Left colon (tissue), 2 donors: Measurements from ENCODE around the gene DDX27. TPM values are rescaled to one million over a fixed set of nuclear protein-coding genes. Genes with fewer than 3 reads are reported as not detected.
"Not testable (repeated sequence)": the region's sequence is repeated elsewhere in the genome, so short reads cannot be mapped to it uniquely, and the experiment has no call there.

Experiments used
- ATAC-seq: fragments of 200-7000 bp; cut with Tn5 transposase; one replicate; pipeline ENCODE4 v1.9.1; 2020; ENCODE audit warnings: mild to moderate bottlenecking, moderate library complexity
- DNase-seq, 2 donors: peaks; one replicate each; pipeline ENCODE4 v3.0.0-alpha.2; 2020
- intact Hi-C, 2 donors: fragments of 100-400 bp; cut with DNase I in 1 of 2; cut with micrococcal nuclease in 1 of 2; formaldehyde crosslinking; loops; one replicate each; pipeline versions ENCODE4 v1.11.2 to v1.14.0; 2022; cut with DNase I, micrococcal nuclease
- total RNA-seq, 2 donors: library from RNA; stranded (reverse); fragmentation: NEBNext Ultra II Directional; extraction: Animal tissue kit (Norgen Biotek cat#: 25700); gene quantifications; one replicate each; pipeline ENCODE4 v1.2.1, GENCODE V29; 2021
- donor health status: DM: no; HTN: no; CAD: no.
- donor health status: DM: yes; HTN: yes; CAD: no.

The DDX27 gene
- total RNA-seq, 2 donors from 2014 or later: 28.3 TPM

GRCh38 chr20:49199729-49200293 lies 19.4 kb upstream of the DDX27 start:
- no peak for ATAC-seq
- intact Hi-C loops: no loop called here
- no peak for DNase-seq

- no peak for DNase-seq
- no peak for ATAC-seq
- intact Hi-C loops: no loop called here
These were observed 16.2 kb upstream of the DDX27 start for GRCh38 chr20:49203011-49203410.

- DNase-seq (no peak), ATAC-seq (no peak)
- intact Hi-C loops: no loop called here
These were observed 15.5 kb upstream of the DDX27 start for GRCh38 chr20:49203746-49204145.

GRCh38 chr20:49207076-49207475 lies 12.1 kb upstream of the DDX27 start:
- no peak for DNase-seq
- peak; percentile 34 for ATAC-seq
- intact Hi-C loops: no loop called here

- intact Hi-C loops: no loop called here
- ATAC-seq (no peak), DNase-seq (no peak)
These were observed 9.0 kb upstream of the DDX27 start for GRCh38 chr20:49210101-49210756.

GRCh38 chr20:49210757-49211110 lies 8.5 kb upstream of the DDX27 start:
- no peak for ATAC-seq

GRCh38 chr20:49214571-49214970 lies 4.6 kb upstream of the DDX27 start:
- DNase-seq: no peak
- ATAC-seq: no peak
- intact Hi-C loops: no loop called here

More at GRCh38 chr20:49210757-49211110, 8.5 kb upstream of the DDX27 start:
- no peak for DNase-seq
- intact Hi-C loops: no loop called here

- no peak for ATAC-seq
- DNase-seq: no peak
- intact Hi-C loops: loop anchor here (5.0 kb wide), 1 partner anchor 83 kb away; no protein-coding TSS in a partner anchor
These were observed 4.0 kb upstream of the DDX27 start for GRCh38 chr20:49215232-49215631.

- DNase-seq (peak; percentile 93 to 99), ATAC-seq (peak; percentile 67)
- intact Hi-C loops: loop anchor here (5.0 kb wide), 1 partner anchor 85 kb away; no protein-coding TSS in a partner anchor
These were observed 2.1 kb upstream of the DDX27 start for GRCh38 chr20:49216991-49217578.

GRCh38 chr20:49218739-49219090 lies 501 bp upstream of the DDX27 start:
- intact Hi-C loops: loop anchor here (5.0 kb wide), 1 partner anchor 86 kb away; no protein-coding TSS in a partner anchor
- ATAC-seq: not testable (repeated sequence)
- DNase-seq: peak; percentile 39 to 60

- DNase-seq (no peak), ATAC-seq (no peak)
- intact Hi-C loops: loop anchor here (5.0 kb wide), 1 partner anchor 88 kb away; no protein-coding TSS in a partner anchor
These were observed 962 bp downstream of the DDX27 start for GRCh38 chr20:49219924-49220831.

- no peak for ATAC-seq
- intact Hi-C loops: no loop called here
- no peak for DNase-seq
These were observed 6.7 kb downstream of the DDX27 start for GRCh38 chr20:49225896-49226295.

GRCh38 chr20:49228676-49229075 lies 9.5 kb downstream of the DDX27 start:
- DNase-seq: no peak
- intact Hi-C loops: no loop called here
- ATAC-seq: no peak

- intact Hi-C loops: no loop called here
- DNase-seq: no peak
These were observed 10.2 kb downstream of the DDX27 start for GRCh38 chr20:49229381-49229780.

GRCh38 chr20:49230021-49230420 lies 10.8 kb downstream of the DDX27 start:
- intact Hi-C loops: no loop called here
- DNase-seq (no peak), ATAC-seq (no peak)

More at GRCh38 chr20:49229381-49229780, 10.2 kb downstream of the DDX27 start:
- no peak for ATAC-seq

- ATAC-seq (peak; percentile 19), DNase-seq (peak in 1 of 2 donors; percentile 35)
- intact Hi-C loops: no loop called here
These were observed 11.4 kb downstream of the DDX27 start for GRCh38 chr20:49230561-49231133.

- DNase-seq (no peak), ATAC-seq (no peak)
- intact Hi-C loops: no loop called here
These were observed 12.3 kb downstream of the DDX27 start for GRCh38 chr20:49231471-49231870.

GRCh38 chr20:49233226-49233625 lies 14.0 kb downstream of the DDX27 start:
- intact Hi-C loops: no loop called here
- no peak for ATAC-seq
- DNase-seq: no peak

- intact Hi-C loops: no loop called here
- ATAC-seq (no peak), DNase-seq (no peak)
These were observed 15.6 kb downstream of the DDX27 start for GRCh38 chr20:49234831-49235230.
